GM21390 (cell line): ENCODE measurements around the gene KIAA0586.
"Not testable (repeated sequence)": the region's sequence is repeated elsewhere in the genome, so short reads cannot be mapped to it uniquely, and the experiment has no call there.

Experiments
- ATAC-seq: cut with Tn5 transposase; IDR thresholded peaks from one replicate; pipeline ENCODE4 v1.9.1; 2021; ENCODE audit not compliant: unreplicated experiment

Gene KIAA0586

DNA sequence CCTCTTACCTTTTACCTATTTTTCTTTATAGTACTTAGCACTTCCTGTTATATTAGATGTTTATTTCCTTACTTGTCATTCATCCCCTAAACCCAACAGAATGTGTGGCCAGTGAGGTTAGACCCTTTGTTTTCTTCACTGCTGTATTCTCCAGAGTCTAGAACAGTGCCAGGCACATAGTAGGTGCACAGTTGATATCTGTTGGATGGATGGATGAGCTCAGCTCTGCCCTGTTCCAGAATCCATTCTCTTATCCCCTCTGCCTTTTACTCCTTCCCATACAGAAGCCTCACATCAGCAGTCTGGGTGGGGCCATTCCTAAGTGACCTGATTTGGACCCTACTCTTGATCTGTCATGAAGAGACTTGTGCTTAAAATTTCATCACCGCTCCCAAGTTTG lies 115.7 kb downstream of the KIAA0586 start:
- no peak for ATAC-seq

DNA sequence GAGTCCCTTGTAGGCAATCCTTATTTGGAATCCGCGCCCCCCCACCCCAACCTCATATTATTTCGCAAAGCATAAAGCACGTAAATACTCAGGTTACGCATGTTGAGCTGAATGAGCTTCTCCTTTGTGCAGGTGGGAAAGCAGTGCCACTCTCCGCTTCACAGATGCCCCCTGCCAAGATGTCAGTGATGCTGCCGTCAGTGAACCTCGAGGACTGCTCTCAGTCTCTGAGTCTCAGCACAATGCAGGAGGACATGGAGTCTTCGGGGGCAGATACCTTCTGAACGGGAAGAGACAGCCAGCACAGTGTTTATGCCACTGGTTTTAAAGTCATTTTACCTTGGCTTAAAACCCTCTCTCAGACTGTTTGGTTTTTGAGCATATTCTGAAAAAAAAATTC lies 120.1 kb downstream of the KIAA0586 start:
- ATAC-seq: no peak

DNA sequence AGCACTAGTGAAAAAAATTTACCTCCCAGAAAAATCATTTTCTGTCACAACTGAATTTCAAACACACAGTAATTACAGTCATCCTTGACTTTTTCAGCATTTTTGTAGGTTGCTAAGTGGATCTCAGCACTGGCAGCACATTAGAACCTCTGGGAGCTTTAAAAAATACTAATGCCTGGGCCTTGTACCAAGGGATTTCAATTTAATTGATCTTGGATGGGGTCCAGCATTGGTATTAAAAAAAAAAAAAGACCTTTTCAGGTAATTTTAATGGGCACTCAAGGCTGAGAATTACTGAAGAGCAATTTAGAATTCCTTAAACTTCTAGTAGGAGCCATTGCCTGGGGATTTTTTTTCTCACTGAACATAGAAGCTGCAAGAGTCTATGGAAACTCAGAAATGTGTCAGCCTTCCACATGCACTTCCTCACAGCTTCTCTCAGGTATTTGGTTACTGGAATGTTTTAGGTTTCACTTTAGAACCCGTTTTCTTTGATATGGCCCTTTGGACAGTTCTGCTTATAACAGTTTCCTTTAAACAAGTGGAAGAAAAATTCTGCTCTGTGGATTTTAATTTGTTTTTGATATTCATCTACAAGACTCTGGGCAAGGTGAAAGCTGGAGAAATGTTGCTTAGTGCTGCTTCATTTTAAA lies 121.7 kb downstream of the KIAA0586 start:
- ATAC-seq: no peak

DNA sequence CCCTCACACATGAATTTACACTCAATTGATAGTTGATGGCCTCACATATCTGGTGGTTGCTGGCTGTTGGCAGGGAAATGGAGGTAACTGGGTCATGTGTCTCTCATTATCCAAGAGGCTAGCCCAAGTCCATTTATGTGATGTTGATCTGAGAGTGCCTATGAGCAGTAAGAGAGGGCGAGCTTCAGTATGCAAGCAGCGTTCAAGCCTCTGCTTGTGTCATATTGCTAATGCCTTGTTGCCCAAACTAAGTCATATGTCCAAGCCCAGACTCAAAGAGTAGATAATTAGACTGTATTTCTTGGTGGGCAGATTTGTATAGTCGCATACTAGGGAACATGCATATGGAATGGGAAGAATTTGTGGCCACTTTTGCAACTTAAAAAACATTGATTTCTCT lies 126.4 kb downstream of the KIAA0586 start:
- ATAC-seq: no peak

DNA sequence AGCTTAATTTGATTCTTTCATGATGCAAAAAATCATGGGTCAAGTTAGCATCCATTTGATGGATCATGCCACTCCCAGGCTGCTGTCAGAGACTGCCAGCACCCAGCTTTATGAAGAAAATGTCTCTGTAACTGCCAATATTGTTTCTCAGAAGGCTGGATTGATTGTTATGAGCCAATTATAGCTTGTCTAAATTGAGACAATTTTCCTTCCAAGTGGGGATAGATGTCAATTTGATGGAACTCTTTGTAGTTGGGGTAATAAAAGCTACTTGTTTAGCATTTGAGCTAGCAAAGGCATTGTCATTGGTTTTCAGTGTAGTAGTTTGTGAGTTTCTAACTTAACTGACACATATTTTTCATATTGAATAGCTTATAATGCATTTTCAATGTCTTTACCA lies 128.1 kb downstream of the KIAA0586 start:
- ATAC-seq: no peak

DNA sequence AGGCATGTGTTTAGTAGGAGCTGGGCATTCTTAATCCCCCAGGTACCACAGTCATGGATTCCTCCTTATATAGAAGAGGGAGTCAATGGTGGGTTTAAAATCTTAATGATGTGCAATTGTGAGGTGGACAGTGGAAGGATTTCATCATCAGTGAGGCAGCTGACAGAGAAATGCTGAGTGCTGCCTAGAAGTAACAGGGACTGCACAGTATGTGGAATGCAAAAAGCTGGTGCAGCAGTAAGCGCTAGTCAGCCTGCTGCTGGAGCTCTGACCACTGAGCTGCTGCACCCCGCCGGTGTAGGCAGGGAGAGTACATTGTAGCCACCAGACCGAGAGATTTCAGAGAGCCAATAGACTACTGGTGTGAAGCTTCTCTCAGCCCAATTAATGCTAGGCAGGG lies 129.7 kb downstream of the KIAA0586 start:
- ATAC-seq: no peak

DNA sequence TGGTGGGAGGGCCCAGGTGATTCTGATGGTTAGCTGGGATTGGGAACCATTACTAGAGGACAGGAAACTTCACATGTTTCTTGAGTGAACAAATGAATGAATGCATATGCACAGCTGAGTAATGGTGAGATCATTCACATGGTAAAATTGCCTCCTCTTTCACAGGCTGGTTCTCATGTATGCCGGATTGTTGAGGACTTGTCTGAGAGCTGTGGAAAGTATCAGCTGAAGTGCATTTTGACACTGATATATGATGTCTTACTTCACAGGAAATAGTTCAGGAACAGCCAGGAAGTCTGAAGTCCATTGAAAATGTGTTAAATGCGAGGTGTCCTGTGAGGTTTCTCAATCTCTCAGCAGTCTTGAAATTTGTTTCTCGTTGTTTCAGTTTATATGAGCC lies 132.7 kb downstream of the KIAA0586 start:
- no peak for ATAC-seq

DNA sequence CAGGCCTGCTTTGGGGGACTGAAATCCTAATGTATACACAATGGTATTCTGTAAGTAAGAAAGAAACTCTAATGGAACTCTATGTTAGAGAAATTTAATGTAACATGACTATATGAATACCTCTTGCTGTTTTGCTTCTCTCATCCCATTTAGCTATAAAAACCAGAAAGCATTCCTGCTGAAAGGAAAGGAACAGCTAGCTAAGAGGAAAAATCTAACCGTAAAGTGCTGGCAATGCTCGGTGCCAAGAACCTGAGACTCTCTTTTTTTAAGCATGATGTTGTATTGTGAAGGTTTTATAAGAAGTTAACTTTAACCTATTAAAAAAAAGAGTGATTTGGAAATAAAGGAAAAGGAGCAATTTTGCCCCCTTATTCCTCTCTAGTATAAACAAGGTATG lies 134.6 kb downstream of the KIAA0586 start:
- ATAC-seq: no peak

DNA sequence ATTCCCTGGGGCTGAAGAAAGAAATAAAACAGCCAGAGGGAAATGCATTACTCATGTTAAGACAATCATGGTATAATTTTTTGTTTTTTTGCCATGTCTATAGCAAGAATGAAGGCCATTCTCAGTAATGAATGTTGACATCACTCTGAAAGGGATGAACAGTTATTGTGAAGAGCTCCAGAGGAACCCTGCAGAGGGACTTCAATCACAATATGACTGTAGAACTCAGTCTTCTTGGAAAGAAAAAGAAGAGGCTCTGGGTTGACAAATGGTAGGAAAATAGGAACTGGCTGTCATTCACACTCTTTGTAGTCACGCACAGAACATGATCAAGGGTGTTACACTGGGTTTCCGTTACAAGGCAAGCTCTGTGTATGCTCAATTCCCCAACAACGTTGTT lies 136.5 kb downstream of the KIAA0586 start:
- no peak for ATAC-seq

DNA sequence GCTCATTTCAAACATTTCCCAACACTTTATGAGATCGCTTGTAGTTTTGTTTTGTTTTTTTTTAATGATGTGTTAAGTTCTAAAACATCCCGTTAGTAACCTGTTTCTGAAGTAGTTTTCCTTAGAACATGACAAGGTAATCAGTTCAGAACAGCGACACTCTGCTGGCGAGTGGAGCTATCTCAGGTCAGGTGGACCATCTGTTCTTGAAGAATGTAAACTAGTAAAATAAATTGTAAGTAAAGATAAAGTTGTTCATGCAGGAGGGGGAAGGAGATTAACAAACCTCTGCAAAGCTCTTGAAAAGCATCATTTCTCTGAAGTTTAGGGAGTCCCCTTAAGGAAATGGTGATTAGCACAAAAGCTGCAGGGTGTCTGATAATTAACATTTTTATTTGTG lies 138.3 kb downstream of the KIAA0586 start:
- ATAC-seq: no peak

DNA sequence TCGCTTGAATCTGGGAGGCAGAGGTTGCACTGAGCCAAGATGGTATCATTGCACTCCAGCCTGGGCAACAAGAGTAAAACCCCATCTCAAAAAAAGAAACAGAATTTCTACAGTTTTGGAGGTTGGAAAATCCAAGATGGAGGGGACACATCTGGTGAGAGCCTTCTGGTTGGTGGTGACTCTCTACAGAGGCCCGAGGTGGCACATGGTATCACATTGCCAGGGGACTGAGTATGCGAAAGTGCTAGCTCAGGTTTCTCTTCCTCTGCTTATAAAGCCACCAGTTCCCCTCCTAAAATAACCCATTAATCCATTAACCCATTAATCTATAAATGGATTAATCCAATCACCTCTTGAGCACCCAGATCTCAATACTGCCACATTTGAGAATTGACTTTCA lies 139.5 kb downstream of the KIAA0586 start:
- no peak for ATAC-seq

DNA sequence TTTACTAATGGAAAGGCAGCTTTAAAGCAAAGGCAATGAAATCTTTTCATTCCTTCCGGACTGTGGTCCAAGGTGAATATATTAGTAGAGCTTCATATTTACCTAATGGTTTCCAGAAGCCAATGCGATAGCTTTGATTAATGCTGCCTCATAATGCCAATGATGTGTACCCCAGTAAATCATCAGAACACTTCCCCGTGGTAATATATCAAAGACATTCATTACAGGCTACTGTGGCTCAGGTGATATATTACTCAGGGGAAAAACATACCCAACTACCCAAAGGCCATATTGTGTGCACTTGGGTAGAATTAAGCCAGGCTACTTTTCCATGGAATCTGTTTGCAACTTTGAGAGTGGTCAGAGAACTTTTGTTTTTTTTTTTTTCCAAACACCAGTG lies 140.8 kb downstream of the KIAA0586 start:
- ATAC-seq: no peak

DNA sequence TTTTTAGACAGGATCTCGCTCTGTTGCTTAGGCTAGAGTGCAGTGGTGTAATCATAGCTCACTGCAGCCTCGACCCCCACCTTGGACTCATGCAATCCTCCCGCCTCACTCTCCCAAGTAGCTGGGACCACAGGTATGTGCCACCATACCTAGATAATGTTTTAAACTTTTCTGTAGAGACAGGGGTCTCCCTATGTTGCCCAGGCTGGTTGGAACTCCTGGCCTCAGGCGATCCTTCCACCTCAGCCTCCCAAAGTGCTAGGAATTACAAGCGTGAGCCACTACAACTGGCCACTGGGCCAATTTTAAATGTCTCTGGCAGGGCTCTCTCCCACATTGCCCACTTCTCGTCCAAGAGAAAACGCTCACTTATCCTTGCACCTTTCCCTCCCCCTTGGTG lies 143.7 kb downstream of the KIAA0586 start:
- no peak for ATAC-seq

DNA sequence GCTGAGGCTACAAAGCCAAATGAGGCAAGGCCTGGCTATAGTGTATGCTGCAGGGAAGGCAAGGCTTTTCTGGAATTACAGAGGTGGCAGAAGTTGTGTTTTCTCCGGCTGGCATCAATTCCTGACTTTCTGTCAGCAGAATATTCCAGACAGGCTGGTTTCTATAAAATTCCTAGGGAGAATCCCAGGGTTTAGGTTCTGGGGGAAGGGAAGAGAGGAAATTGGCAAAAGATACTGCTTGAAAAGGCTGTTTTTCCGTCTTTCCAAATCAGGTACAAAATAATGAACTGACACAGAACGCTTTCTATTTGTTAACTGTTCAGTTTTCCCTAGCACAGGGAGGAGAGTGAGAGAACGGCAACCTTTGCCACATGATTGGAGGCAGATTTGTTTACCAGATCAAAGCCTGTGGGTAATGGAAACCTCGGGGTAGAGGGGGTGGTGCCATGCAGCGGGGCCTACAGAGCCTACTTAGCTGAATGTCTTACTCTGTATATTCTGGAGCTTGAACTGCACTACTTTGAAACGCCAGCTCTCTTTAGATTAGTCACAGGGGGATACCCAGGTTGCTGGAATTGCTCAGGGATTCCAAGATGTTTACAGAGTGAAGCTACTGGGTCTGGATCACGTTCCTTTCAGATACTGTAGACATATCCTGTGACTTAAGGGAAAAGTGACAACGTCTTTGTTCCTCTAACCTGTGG lies 144.4 kb downstream of the KIAA0586 start:
- ATAC-seq: no peak

DNA sequence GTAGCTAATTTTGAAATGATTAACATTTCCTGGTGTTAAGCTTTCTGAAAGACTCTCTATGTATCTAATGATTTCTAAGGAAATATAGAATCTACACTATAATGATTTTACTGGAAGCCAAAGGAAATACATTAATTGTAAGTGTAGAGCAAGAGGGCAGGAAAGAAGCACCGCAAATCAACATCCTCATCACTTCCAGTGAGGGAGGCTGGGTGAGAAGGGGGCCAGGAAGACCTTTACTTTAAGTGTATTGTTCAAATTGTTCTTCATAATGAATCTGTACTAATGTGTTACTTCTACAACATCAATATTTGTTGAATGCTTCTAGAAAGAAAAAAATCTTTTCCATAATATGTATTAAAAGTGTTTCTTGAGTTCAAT lies 144.9 kb downstream of the KIAA0586 start:
- ATAC-seq: no peak

DNA sequence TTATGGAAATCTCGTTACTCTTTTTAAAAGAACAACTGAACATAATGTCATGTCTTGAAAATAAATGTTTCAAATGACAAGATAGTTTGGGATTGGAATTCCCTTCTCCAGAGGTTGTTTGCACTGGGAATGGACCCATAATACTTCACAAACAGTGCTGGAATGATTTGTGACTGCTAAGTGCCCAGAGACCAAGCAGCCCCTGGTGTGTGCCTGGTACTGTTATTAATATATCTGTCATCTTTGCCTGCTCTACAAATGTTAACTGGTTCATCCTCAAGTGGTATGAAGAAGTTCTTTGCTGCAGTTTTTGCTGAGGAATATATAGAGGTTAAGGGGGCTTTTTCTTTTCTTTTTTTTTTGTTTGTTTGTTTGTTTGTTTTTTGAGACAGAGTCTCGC lies 145.3 kb downstream of the KIAA0586 start:
- no peak for ATAC-seq

DNA sequence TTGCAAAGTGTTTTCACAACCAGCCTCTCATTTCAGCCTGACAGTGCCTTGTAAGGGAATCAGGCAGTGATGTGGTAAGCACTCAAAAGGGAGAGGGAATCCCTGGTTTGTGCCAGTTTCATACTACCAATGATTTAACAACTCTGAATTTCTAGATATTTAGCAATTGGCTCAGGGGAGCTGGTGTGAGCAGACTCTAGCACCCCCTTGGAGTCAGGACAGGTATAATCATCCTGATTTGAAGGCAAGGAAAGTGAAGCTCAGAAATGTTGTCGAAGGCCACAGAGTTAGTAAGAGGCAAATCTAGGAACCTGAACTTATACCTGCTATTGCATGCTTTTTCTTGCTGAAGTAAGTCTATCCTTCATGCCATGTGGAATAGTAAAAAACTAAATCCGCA lies 147.1 kb downstream of the KIAA0586 start:
- no peak for ATAC-seq

DNA sequence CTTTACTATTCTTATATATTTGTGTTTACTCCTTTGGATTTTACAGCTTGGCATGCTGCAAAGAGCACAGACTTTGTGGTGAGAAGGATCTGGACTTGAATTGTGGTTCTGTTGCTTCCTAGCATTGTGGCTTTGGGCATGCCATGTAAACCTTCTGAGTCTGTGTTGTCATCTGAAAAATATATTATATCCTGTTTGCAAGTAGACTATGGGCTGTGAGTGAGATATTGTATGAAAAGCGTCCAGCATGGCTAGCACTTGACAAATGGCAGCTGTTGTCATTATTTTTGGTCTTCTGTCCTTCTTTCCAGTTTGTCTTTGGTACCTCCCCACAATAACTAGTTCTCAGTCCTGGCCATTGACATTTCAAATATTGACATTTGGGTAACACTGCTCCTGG lies 148.4 kb downstream of the KIAA0586 start:
- no peak for ATAC-seq

DNA sequence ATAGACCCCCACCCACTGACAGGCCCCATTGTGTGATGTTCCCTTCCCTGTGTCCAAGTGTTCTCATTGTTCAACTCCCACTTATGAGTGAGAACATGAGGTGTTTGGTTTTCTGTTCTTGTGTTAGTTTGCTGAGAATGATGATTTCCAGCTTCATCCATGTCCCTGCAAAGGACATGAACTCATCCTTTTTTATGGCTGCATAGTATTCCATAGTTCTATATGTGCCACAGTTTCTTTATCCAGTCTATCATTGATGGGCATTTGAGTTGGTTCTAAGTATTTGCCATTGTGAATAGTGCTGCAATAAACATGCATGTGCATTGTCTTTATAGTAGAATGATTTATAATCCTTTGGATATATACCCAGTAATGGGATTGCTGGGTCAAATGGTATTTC lies 152.5 kb downstream of the KIAA0586 start:
- not testable (repeated sequence) for ATAC-seq

DNA sequence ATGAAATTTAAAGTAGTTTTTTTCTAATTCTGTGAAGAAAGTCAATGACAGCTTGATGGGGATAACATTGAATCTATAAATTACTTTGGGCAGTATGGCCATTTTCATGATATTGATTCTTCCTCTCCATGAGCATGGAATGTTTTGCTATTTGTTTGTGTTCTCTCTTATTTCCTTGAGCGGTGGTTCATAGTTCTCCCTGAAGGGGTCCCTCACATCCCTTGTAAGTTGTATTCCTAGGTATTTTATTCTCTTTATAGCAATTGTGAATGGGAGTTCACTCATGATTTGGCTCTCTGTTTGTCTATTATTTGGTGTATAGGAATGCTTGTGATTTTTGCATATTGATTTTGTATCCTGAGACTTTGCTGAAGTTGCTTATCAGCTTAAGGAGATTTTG lies 153.9 kb downstream of the KIAA0586 start:
- ATAC-seq: not testable (repeated sequence)

DNA sequence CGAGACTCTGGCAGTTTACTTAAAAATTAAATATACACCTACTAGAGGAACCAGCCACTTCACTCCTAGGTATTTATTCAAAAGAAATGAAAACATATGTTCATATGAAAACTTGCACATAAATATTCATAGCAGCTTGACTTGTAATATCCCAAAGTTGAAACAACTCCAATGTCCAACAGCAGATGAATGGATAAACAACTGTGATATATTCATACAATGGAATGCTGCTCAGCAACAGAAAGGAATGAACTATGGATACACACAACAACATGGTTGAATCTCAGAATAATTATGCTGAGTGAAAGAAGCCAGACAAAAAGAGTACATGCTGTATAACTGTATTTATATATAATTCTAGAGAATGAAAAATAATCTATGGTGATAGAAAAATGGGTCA lies 156.9 kb downstream of the KIAA0586 start:
- ATAC-seq: no peak

DNA sequence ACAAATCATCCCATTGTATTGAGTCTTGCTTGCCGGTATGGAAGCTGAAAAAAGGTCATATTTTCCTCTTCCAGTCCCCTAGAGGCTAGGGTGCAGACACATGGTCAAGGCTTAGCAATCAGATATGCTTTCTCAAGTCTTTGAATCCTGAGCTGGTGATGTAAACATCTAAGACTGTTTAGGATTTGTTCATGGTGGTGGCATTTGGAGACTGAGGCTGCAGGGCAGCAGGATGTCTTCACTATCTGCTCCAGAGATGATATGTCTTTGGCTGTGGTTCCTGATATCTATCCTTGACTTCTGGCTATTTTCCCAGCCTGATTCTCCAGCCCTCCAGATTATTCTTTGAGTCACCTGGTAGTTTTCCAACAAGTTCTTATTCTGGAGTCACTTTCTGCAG lies 159.8 kb downstream of the KIAA0586 start:
- ATAC-seq: no peak

DNA sequence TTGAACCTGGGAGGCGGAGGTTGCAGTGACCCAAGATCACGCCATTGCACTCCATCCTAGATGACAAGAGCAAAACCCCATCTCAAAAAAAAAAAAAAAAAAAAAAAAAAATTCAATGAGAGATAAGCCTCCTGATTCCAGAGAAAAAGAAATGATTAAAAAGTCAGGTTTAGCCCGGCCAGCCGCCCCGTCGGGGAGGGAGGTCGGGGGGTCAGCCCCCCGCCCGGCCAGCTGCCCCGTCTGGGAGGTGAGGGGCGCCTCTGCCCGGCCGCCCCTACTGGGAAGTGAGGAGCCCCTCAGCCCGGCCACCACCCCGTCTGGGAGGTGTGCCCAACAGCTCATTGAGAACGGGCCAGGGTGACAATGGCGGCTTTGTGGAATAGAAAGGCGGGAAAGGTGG lies 160.8 kb downstream of the KIAA0586 start:
- not testable (repeated sequence) for ATAC-seq
